T-helper 9 cell (primary cell): ENCODE measurements around the gene COL4A5.

Source experiments
- DNase-seq: peaks from one replicate; pipeline ENCODE4 v3.0.0-alpha.2; 2020

Gene COL4A5

DNA sequence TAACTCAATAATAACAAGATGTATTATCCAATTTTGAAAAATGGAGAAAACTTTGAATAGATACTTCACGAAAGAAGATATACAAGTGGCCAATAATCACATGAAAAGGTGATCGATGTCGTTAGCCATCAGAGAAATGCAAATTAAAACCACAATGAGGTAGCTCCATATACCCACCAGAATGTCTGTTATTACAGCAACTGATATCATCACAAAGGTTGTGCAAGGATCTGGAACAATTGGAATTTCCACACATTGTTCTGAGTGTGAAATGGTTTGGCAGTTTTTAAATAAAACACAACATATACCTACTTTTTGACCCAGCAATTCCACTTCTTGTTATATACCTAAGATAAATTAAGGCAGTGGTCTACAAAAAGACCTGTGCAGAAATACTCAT lies 225.1 kb downstream of the COL4A5 start:
- no peak for DNase-seq

DNA sequence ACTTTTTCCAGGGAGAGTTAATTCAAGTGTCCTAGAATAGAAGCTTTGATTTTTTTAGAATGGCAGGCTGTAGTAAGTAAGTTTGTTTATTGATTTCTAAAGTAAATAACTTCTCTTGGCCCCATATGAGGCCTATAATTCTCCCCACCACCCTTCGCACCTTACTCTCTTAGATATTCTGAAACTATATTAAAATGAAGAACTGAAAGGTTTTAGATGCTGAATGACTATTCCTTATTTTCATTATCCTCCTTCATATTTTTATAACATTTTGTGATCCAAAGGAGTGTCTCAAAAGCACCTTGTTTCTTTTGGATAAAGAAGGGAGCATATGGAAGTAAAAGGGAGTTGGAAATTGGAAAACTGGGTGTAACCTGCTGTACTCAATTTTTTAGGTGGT lies 226.5 kb downstream of the COL4A5 start:
- no peak for DNase-seq

GRCh38 chrX:108671526-108671925 lies 231.9 kb downstream of the COL4A5 start:
- DNase-seq: no peak

GRCh38 chrX:108696690-108697089 lies 257.1 kb downstream of the COL4A5 start:
- DNase-seq: no peak

DNA sequence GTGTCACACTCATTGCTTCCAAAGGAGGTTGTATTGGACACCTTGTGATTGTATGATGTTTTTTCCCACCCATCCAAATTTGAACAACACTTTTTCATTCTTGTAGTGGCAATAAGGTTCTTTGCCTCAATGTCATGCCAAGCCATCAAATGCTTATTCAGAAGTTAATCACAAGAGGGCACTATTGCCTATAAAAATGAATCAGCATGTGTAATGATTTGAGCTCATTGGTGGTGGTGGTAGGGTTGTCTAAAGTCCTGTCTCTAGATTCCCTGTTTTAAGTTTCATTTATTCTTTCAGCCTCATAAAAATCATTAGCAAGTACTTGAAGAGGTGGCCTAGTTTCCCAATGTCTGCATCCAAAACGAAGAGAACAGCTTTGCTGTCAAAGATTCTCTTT lies 259.7 kb downstream of the COL4A5 start:
- DNase-seq: no peak

DNA sequence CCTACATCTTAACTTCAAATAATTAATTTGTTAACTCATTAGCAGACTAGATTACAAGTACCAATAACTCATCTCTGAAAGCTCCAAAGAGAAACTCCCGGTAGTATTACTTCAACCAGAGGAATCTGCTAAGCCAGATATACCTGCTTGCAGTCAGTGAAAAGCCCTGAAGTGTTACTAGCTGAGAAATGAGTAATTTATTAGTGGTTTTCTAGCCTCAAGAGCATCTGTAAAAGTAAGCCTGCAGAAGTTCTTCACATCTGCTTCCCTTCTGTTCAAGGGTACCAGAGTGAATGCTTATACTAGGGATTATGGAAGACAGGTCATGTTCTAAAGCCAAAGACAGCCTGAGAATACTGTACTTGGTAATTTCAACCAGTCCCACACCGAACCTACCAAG lies 262.0 kb downstream of the COL4A5 start:
- no peak for DNase-seq

DNA sequence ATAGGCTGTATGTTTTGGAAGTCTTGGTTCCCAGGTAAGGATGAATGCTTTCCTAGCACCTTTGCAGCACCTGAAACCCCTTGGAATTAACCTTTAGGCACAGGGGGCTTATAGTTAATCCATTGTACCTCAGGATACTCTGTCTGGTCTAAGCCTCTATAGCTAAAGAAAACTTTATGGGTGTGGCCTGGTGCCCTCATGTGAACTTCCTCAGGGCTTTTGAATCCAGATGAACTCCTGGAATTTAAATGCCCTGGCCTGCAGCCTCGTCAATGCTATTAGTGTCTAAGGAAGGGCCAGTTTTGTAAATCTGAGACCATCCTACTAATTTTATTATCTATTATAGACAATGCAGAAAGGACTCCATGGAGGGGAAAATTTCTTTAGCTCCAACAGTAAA lies 262.9 kb downstream of the COL4A5 start:
- DNase-seq: no peak

- no peak for DNase-seq
These were observed 265.2 kb downstream of the COL4A5 start for GRCh38 chrX:108704839-108705238.

GRCh38 chrX:108712886-108713285 lies 273.2 kb downstream of the COL4A5 start:
- no peak for DNase-seq

DNA sequence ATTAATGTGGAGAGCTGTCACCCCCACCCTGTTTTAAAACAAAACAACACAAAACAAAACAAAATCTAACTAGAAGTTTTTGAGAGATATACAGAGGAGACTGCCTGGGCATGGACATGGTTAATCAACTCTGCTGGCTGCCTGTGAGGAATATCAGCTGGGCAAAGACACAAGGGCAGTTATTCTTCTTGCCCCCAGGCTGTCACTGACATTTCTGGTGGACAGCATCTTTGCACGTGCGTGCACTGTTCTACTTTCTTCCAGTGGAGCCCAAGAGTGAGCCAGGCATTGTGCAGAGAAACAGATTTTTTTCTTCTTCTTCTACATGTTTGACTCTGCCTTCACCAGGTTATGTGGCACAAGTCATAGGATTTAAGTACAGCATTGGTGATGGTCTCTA lies 282.9 kb downstream of the COL4A5 start:
- no peak for DNase-seq

DNA sequence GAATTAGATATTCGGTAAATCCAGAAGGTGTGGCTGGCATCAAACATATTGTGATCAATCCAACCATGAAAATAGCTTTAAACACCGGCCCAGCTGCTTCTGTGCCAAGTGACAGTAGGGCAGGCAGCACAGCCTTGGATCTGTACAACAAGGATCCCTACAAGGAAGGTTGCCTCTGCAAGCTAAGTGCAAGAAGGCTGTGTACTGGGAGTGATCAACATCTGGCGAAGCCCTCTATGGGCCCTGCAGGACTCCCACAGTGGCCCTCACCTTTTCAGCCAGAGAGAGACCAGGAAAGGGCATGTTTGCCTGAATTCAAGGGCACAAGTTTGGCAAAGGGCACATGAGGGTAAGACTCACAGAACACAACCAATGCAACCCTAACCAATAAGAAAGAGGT lies 287.1 kb downstream of the COL4A5 start:
- DNase-seq: no peak

DNA sequence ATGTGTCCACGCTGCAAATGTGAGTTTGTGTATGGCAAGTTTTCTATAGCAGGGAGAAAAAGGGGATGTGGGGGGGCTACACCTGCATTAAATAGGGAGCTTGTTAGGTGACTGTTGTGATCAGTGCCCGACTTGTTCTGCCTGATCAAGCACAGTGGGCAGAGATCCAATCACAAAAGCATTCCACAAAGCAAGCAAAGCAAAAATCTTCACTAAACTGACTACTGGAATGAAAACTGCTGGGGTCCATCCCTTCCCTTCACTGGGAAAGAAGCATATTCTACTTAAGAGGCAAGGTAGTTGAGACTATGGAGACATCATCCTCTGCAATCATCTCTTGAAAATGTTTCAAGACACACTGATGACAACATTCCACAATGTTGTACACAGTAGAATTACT lies 291.5 kb downstream of the COL4A5 start:
- no peak for DNase-seq

DNA sequence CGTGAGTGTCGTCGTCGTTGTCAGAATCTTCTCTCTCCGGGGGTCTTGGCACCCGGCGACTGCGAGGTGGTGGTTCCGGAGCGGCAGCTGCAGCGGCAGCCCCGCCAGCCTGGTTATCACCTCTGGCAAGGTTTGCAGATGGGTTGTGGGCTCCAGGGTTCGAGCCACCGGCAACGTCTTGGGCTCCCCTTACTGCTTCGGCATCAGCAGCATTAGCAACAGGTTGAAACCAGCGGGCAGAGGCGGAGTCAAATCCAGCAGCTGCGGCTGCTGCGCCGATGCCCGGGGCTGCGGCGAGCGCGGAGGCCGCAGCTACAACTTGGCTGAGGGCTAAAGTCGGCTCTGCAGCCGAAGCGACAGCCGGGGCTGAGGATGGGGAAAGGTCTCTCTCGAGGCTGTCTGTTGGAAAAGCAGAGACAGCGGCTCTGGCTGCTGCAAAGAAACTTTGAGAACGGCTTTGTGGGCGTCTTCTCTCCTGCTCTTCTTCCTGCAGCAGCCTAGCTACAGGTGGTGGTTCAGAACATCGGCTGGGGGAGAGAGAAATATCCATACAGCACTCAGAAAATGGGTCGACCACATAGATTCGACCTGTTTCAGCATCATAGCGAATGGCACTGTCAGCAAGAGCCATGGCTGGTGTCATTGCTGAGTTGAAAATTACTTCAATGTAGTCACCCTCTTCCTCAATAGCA lies 293.1 kb downstream of the COL4A5 start:
- DNase-seq: no peak

GRCh38 chrX:108734426-108734825 lies 294.8 kb downstream of the COL4A5 start:
- DNase-seq: no peak

- DNase-seq: no peak
These were observed 295.5 kb downstream of the COL4A5 start for GRCh38 chrX:108735091-108735678.

DNA sequence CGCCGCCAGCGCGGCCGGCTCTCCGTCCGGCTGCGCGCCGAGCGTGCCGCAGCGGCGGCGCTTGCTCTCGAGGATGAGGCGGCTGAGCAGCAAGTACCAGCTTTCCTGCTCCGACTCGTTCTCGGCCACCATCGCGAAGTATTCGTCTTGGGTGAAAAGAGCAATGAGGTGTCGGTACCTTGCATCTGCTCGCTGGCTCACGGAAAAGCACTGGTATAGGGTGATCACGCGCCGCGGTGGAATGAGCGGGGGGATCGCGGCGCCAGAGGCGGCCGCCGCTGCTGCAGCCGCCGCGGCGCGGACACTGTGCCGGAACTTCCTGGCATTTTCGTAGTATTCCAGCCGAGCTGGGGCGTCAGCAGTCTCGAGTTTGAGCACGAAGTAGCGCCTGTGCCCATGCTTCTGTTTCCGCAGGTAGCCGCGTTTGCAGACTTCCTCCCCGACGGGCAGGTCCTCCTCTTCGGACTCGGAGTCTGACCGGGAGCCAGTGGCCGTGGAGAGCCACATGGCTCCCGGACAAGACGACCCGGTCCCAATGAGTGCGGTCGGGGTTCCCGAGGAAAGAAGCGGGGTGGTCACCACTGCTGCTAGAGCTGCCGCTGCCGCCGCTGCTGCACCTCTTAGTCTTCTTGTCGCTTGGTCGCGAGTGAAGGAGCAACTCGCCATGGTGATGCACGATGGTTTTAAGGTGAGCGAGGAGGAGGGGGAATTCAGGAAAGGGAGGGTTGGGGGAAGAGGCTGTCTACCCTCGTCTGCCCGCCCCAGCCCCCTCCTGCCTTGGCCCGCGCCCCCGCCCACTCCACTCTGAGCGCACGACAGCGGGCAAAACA lies 296.3 kb downstream of the COL4A5 start:
- no peak for DNase-seq

GRCh38 chrX:108736509-108737479 lies 297.2 kb downstream of the COL4A5 start, which contains the start of gene IRS4:
Gene IRS4 (minus strand): TSS chrX:108736563.
- DNase-seq: no peak

GRCh38 chrX:108737754-108738153 lies 298.1 kb downstream of the COL4A5 start:
- no peak for DNase-seq

- no peak for DNase-seq
These were observed 300.7 kb downstream of the COL4A5 start for GRCh38 chrX:108740299-108740774.
